NCI-H510A (cell line): Measurements from ENCODE around the gene CXCR3.
A peak's percentile ranks its signal among the peaks of the same experiment; 100 is the strongest.
"Not testable (repeated sequence)": the region's sequence is repeated elsewhere in the genome, so short reads cannot be mapped to it uniquely, and the experiment has no call there.

Experiments used
- DNase-seq: peaks from one replicate; lab custom pipeline; 2025; lab: John Stamatoyannopoulos, UW

The CXCR3 gene

DNA sequence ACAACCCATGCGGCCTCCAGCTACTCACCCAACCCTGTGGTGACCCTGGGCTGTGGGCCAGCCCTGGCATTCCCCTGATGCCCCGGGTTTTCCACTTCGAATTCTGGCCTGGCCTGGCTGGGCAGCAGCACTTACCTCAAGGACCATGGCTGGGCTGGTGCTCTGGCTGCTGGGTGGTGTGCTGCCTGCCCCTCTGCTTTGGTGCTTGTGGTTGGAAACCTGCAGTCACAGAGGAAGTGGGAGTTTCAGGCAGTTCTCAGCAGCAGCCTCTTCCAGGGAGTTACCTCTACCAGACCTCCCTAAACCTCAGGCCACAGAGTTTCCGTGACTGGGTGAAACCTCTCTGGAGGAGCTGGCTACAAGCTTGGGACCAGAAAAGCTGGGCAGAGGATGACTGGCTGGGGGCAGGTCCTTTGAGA is at the start of gene CXCR3:
TSS of gene CXCR3 (minus strand) at position 209 of the 419 bp plus-strand sequence. CDS start at position 147, 62 bp downstream.
- DNase-seq: no peak

DNA sequence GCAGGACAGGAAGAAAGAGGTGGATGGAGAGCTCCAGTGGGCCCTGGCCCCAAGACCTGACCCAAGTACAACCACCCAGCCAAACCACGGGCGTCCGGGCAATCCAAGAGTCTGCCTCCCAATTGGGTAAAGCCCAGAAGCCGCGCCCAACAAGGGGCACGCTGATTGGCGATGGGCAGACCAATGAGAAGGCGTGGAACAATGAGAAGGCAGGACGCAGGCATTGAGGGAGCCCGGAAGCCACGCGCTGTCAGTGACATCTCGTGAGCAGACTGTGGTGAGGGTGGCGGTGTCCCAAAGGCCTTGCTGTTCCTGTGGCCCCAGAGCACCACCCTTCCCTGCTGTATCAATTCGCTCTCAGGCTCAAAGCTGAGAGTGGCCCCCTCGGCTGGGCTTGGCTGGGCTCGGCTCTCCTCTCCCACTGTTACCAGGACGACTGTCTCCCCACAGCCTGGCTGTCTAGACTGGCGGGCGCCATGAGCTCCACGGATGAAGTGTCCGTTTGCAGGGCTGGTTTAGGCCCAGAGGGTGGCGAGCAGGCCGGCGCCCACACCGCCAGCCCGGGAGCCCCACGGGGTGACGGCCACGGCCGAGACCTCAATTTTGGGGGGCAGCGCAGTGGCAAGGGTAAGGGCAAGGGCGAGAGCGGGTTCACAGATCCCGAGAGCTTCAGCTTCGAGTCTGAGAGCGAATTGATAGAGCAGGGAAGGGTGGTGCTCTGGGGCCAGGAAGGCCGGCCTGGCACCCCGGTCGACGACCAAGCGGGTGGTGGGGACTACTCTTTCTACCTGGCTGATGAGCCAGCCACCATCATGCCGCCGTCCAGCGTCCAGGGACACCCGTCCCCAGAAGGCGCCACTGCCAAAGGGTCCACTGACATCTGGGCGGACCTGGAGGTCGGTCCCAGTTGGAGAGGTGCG is 49.3 kb upstream of the CXCR3 start, which contains the start of gene LOC101059915:
TSS of gene LOC101059915 (plus strand) at position 219 of the 920 bp plus-strand sequence.
- DNase-seq: no peak

DNA sequence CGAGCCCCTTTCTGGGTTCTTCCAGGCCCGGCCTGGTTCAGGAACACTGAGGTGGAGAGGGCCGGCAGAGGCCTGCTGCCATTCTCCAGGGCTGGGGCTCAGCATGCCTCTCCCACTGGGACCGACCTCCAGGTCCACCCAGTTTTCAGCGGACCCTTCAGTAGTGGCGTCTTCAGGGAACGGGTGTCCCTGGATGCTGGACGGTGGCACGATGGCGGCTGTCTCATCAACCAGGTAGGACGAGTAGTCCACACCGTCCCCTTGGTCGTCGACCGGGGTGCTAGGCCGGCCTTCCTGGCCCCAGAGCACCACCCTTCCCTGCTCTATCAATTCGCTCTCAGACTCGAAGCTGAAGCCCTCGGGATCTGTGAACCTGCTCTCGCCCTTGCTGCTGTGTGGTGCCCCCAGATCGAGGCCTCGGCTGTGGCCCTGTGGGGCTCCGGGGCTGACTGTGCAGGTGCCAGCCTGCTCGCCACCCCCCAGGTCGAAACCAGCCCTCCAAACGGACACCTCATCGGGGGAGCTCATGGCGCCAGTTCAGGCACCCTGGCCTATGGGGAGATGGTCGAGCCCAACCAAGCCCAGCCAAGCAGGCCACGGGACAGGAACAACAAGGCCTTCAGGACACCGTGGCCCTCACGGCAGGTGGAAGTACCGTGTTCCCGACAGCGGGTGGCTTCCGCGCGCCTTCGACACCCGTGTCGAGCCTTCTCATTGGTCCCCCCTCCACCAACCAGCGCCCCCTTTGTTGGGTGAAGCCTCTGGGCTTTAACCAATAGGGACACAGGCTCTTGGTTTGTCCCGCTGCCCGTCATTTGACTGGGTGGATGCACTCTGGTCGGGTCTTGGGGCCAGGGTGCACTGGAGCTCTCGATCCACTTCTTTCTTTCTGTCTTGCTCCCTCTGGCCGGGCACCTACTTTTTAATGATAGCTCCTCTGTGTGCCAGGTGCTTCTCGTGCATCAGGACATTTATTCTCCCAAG is 48.2 kb upstream of the CXCR3 start:
- DNase-seq: no peak

DNA sequence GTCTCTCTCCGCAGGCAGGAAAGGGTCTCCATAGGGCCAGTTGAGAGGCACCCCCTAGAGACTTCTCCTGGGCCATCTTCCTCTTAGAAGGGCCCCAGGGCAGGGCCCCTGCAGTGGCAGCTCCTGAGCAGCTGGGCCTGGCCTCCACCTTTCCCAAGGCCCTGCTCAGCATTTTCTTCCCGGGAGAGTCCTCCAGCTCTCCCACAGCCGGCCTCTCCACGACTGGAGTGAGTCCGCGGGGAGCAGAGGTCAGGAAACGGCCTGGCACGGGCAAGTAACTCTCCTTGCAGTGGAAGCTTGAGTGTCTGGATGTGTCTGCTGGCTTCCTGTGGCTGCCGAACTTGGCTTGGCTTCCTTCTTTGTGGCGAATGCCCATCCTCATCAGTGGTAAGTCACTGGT is 47.4 kb upstream of the CXCR3 start:
- no peak for DNase-seq

DNA sequence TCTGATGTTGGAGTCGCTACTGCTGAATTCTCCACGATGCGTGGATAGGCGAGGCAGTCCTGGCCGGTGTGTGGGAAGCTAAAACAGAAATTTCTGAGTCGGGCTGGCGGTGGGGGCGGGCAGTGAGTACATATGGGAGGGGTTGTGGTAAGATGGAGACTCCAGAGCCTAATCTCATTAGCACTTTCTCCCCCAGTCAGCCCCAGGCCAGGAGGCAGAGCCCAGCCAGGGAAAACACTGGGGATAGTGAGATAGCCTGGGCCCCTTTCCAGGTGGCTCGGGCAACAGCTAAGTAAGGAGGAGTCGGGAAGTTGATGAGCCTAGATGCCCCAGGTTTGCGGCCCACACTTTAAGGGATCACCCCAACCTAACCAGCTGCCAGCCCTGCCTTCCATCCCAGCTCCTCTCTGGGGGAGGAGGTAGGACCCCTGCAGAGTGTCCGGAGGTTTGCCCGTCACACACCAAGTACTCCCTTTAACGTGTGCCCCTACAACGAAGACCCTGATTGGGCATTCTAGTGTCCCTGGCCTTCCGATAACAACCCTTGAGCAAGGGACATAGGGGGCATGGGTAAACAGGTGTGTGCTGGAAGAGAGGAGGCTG is 46.7 kb upstream of the CXCR3 start:
- no peak for DNase-seq

DNA sequence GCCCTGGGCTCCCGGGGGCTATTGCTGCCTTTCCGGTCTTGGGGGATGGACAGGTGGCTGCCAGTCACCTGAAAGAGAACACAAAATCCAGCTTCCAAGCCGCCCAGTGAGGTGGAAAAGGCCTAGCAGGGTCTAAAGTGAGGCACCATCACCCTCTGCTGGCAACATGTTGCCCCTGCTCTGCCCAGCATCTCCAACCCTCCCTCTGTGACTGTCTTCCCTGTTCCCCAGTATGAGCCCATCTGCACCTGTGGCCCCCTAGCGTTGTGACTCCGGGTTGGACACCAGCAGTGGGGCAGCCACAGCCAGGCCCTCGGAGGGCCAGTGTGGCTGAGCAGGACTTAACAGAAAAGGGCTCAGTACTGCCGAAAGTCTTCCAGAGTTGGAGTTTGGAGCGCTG is 45.9 kb upstream of the CXCR3 start:
- peak; percentile 5 for DNase-seq

DNA sequence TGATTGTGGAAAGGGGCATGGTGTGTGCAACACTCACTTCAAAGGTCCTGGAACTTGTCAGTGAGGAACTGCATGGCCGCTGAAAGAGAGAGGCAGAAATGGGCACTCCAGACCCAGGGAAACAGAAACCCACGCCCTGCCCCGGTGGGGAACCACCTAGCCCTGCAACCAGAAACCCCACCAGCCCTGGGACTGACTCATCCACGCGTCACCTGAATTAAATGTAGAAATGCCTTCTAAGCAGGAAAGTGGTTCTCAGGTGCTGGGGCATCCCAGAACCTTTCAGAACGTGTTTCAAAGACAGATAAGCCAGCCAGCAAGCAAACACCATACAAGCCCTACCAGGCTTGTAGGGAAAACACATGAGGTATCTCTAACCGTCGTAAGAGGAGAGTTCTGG is 44.9 kb upstream of the CXCR3 start:
- not testable (repeated sequence) for DNase-seq

DNA sequence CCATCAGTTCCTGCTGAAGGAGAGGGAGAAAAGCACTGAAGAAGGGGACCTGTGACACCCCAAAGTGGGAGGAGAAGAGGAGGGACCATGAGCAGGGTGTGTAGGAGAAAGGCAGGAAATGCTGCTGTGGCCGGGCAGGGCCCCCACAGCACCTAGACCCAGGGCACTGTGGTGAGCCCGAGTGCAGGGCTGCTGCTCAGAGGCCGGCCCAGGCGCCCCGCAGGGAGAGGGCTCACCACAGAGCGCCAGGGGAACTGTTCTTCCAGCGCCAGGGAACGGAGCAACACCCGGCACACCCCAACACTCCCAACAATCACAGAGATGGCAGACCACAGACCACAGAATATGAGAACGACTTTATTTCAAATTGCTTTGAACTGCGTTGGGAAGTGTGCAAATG is 44.3 kb upstream of the CXCR3 start:
- not testable (repeated sequence) for DNase-seq

DNA sequence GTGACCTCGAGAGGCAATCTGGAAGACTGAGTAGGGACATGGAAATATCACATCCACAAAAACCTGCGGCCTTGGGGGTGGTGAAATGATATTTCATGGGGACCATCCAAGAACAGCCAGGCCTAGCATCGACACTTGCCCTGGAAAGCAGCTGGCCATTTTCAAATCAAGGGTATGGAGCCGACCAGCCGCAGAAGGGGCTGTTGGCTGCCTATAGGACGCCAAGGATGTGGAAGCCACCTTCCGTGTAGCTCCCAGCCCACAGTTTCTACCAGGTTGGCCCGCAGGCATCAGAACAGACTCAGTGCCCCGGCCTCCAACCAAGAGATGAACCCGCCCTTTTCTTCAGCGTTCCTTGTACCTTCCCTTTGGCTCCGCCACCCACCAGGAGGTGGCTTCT is 43.6 kb upstream of the CXCR3 start:
- no peak for DNase-seq

DNA sequence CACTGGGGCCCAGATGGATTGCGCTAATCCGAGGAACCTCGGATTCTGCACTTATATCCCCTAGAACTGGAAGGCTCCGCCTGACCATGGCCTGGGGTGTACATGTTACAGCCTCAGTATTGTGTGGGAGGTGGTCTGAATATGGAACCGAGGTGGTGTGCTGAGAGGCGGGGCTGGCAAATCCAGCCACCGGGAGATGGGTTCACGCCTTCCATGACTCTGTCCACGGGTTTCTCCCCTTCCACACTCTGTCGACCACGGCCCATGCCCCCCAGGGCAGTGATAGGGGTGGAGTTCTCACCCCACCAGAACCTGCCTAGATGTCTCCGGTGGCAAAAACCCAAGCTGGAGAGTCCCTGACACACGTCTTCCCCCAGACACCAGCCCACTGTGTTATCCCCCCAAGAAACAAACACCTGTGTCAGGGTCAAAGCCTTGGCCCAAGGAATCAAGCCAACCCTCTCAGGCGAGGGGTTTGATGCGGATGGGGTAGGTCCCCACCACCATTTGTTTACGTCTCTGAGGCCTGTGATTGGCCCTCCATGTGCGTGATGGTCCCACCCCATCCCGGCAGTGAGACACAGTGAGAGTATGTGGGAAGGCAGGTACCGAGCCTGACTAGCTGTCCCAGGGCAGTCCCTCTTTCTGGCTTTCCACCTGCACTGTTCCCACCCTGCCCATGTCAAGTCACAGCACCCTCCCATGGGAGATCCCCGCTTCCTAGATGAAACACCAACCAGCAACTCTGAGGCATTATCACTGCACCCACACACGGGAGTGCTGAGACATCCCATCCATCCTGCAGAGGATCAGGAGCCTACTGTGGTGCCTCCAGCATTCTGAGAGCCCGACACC is 42.5 kb upstream of the CXCR3 start:
- no peak for DNase-seq

DNA sequence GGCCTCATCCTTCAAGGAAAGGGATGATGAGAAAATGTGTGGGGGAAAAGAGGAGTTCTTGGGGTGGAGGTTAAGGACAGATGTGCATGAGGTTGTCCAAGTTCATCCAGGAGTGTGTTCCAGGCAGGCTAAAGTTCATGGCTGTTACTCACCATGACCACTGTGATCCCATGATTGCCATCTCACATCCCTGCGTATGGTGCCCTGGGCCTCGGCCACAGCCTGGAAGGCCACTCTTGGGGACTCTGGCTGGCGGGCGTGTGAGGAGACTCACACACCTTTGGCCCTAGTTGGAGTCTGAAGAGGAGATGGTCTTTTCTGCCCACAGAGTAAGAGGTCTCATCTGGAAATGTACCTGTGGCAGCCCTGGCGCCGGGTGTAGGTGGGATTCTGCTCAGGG is 41.6 kb upstream of the CXCR3 start:
- DNase-seq: no peak

DNA sequence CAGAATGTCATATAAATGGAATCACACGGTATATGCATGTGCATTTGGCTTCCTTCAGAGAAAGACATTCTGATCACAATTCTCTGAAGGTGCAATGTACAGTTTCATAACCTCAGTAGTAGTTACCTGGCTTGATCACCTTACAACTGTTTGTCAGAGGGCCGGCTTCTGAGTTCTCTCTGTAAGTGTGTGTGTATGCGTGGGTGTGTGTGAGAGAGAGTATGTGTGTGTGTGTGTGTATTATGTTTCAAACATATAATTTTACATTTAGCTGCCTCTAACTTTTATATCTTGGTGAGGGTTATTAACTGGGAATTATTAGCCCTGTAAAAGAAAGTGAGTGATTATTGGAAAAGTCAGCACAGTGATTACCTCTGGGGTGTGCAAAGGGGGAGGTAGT is 41.0 kb upstream of the CXCR3 start:
- no peak for DNase-seq

DNA sequence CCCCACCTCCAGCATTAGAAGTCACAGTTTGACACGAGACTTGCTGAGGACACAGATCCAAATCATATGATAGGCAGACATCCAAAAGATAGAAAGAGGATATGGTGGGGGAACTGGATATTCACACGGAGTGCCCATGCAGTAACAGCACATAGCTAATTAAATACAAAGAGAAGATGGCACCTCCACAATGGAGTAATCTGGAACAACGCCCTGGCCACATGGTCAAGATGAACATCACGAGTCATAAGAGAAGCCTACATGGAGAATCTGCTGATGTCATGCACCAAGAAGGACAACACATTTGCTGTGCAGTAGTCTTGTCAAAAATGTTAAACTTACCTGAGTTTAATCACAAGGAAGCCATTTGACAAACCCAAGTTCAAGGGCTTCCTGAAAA is 39.0 kb upstream of the CXCR3 start:
- DNase-seq: no peak

DNA sequence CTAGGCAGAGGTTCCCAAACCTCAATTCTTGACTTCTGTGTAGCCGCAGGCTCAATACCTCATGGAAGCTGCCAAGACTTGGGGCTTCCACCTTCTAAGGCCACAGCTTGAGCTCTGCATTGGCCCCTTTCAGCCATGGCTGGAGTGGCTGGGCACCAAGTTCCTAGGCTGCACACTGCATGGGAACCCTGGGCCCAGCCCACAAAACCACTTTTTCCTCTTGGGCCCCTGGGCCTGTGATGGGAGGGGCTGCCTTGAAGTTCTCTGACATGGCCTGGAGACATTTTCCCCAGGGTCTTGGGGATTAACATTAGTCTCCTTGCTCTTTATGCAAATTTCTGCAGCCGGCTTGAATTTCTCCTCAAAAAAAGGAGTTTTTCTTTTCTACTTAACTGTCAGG is 35.0 kb upstream of the CXCR3 start:
- DNase-seq: no peak

DNA sequence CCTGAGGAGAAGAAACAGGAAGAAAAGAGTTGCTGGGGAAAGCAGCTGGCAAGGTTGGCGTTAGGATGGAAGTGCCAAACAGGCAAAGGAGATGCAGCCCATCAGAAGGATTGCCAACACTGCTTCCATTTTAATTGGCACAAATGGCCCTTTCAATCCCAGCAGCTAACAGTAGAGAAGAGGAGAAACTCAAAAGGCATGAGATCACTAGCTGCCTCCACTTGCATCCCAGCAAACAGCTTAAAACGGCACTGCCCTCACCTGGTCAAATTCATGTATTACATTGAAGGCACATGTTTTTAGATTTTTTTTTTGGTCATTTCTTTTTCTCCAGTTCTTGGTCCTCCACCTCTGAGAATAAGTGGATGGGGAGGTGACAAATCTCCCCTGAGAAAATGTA is 34.1 kb upstream of the CXCR3 start:
- peak; percentile 20 for DNase-seq

DNA sequence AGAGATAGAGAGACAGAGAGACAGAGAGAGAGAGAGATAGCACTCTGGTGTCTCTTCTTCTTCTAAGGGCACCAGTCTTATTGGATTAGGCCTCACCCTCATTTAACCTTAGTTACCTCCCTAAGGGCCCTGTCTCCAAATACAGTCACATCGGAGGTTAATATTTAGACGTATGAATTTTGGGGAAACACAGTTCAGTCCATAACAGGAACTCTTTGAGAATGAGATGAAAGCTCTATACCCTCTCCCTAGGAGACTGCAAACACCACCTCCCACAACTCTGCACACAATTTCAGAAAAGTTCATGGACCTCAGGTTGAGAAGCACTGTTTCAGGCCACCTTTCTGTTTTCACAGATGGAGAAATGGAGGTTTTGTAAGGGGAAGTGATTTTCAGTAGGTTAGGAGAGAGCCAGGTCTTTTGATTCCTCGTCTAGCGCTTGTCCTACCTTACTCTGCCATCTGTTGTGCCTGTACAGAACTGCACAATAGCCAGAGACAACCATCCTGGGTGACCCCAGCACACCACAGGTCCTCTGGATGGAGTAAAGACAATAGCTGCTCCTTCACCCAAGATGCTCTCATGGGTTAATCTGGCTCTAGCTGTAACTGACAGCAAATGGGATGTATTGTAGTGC is 32.1 kb upstream of the CXCR3 start:
- DNase-seq: no peak

DNA sequence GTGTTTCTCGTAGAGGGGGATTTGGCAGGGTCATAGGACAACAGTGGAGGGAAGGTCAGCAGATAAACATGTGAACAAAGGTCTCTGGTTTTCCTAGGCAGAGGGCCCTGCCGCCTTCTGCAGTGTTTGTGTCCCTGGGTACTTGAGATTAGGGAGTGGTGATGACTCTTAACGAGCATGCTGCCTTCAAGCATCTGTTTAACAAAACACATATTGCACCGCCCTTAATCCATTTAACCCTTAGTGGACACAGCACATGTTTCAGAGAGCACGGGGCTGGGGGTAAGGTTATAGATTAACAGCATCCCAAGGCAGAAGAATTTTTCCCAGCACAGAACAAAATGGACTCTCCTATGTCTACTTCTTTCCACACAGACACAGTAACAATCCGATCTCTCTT is 26.1 kb upstream of the CXCR3 start:
- DNase-seq: not testable (repeated sequence)

DNA sequence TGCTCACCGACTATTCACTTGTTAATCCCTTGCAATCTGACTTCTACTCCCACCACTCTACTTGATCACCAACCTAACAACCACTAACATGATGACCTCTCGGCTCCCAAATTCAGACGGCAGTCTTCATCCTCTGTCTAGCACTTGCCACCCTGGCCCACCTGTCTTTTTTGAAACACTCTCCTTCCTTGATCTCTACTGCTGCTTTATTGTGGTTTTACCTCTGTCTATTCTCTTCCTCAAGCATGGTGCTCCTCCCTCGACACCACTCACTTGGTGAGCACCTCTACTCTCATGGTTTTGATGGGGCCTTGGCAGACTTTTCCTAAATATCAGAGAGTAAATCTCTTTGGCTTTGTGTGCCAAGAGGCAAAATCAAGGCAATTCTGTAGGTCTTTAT is 21.7 kb upstream of the CXCR3 start:
- no peak for DNase-seq

DNA sequence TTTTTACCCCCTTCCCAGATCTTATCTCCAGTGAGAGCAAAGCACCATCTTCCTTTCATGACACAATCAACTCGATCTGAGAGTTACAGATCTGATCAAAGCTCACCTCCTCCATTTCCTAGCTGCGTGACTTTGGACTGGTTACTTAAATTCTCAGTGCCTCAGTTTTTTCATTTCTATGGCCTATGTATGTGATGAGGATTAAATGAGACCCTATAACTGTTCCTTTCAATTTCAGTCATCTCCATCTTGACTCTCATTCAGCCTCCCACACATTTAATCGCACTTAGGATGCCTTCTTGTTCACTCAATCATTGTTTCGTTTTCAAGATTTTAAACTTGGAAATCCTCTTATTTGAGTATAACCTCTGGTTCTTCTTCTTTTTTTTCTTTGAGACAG is 20.1 kb upstream of the CXCR3 start:
- DNase-seq: no peak

DNA sequence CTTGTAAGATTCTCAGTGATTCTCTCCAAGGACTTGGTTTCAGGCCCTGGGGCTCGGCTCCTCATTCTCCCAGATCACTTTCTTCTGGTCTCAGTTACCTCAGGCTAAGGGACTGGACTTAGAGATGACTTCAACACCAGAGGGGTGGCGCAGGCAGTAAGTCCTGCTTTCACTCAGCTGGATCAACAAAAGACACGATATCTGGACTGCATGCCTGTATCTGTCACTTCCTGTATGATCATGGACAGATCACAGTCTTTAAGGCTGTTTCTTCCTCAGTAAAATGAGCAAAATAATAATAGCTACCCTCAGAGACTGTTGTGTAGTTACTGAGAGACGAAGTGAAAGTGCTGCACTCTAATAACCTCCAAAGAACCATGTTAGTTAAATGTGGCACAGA is 19.5 kb upstream of the CXCR3 start:
- DNase-seq: no peak

DNA sequence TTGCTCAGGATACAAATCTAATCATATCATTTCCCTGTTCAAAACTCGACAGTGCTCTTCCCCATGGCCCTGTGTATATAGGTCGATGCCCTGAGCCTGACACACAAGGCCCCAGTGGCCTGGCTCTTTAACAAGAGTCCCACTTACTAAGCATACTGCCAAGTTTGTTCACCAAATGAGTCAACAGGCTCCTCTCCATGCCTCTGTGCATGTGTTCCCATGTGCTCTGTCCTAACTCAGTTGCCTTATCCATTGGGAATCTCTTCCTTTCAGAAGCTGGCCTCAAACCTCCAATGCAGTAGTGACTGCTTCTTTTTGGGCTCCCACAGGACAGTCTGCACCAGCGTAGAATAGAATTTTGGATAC is 18.9 kb upstream of the CXCR3 start:
- no peak for DNase-seq
